Measurements from ENCODE around the gene SMURF2.

DNA sequence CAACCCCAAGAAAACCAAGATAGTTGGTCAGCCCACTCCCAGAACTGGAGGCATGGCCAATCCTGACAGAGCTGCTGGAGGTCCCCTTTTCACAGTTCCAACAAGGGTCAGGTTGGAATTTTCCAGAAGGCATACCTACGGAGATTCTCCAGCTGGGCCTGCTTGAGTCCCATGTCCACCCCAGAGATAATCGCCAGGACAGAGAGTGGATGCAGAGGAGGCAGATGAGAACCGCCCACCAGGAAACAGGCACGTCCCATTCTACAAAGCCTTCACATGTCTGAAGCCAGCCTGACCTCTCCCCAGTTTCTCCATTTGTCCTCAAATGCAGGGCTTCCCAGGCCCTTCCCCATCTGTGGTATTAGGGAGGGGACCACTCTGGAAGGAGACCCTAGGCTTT is 47.4 kb upstream of the SMURF2 start:
- no peak for TF ChIP-seq EZH2 (IDR thresholded peaks at IDR 0.05)
- TF ChIP-seq, protein P1, sequence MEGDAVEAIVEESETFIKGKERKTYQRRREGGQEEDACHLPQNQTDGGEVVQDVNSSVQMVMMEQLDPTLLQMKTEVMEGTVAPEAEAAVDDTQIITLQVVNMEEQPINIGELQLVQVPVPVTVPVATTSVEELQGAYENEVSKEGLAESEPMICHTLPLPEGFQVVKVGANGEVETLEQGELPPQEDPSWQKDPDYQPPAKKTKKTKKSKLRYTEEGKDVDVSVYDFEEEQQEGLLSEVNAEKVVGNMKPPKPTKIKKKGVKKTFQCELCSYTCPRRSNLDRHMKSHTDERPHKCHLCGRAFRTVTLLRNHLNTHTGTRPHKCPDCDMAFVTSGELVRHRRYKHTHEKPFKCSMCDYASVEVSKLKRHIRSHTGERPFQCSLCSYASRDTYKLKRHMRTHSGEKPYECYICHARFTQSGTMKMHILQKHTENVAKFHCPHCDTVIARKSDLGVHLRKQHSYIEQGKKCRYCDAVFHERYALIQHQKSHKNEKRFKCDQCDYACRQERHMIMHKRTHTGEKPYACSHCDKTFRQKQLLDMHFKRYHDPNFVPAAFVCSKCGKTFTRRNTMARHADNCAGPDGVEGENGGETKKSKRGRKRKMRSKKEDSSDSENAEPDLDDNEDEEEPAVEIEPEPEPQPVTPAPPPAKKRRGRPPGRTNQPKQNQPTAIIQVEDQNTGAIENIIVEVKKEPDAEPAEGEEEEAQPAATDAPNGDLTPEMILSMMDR (IDR thresholded peaks at IDR 0.05): no peak

Measured in neural progenitor cell (in vitro differentiated cells).